GM06990 (cell line): ENCODE measurements around the gene TMEM59L.

Experiments
- DNase-seq: peaks from one replicate; pipeline ENCODE4 v3.0.0-alpha.2; 2011; ENCODE audit not compliant: insufficient read length; ENCODE audit errors: extremely low read depth
- H3K27me3 ChIP-seq: replicated peaks from 2 replicates; pipeline ENCODE4 v1.6.0; 2011; ENCODE audit warnings: low read length; ENCODE audit not compliant: control insufficient read depth, insufficient read depth
- H3K36me3 ChIP-seq: 2 replicates; pipeline ENCODE4 v1.5.1; 2011; ENCODE audit warnings: low read length; ENCODE audit not compliant: control insufficient read depth, insufficient read depth
- H3K4me3 ChIP-seq: replicated peaks from 2 replicates; pipeline ENCODE4 v1.5.1; 2011; ENCODE audit warnings: low read depth, mild to moderate bottlenecking, control low read depth, low read length
- CTCF ChIP-seq: IDR thresholded peaks from 2 replicates; pipeline ENCODE4 v1.5.1; 2011; ENCODE audit warnings: low read length, control low read depth, mild to moderate bottlenecking, inconsistent platforms; ENCODE audit not compliant: insufficient read depth, poor library complexity, severe bottlenecking

Gene TMEM59L

GRCh38 chr19:18655173-18655844, 42.6 kb downstream of the TMEM59L start:
- Histone ChIP-seq H3K36me3 (no peaks in the 10 kb centered on the region), H3K4me3 (no peak overlapping the region), H3K27me3 (no peaks in the 10 kb centered on the region)
- no peak for TF ChIP-seq CTCF
- no peak for DNase-seq

- TF ChIP-seq CTCF, result no peak
- Histone ChIP-seq H3K27me3 (no peaks in the 10 kb centered on the region), H3K4me3 (no peak overlapping the region), H3K36me3 (no peaks in the 10 kb centered on the region)
- DNase-seq, result no peak
Measured at GRCh38 chr19:18656337-18657086, 43.8 kb downstream of the TMEM59L start.

GRCh38 chr19:18657590-18658365, 45.1 kb downstream of the TMEM59L start:
- TF ChIP-seq CTCF, result no peak
- Histone ChIP-seq H3K36me3 (no peaks in the 10 kb centered on the region), H3K27me3 (no peaks in the 10 kb centered on the region), H3K4me3 (no peak overlapping the region)
- DNase-seq, result no peak

GRCh38 chr19:18658366-18658855, 45.7 kb downstream of the TMEM59L start:
- H3K4me3 ChIP-seq, result no peak overlapping the region
- no peak for DNase-seq
- TF ChIP-seq CTCF, result no peak
- H3K27me3 ChIP-seq, result no peaks in the 10 kb centered on the region
- H3K36me3 ChIP-seq, result no peaks in the 10 kb centered on the region

- TF ChIP-seq CTCF, result no peak
- Histone ChIP-seq H3K36me3 (no peaks in the 10 kb centered on the region; the same call in 1 of the 2 replicates), H3K4me3 (no peak overlapping the region), H3K27me3 (no peaks in the 10 kb centered on the region)
- DNase-seq, result no peak
Measured at GRCh38 chr19:18659281-18660050, 46.8 kb downstream of the TMEM59L start.
